ENCODE data around the gene ZNF79. TPM values are rescaled to one million over a fixed set of nuclear protein-coding genes. Genes with fewer than 3 reads are reported as not detected.

The ZNF79 gene
- total RNA-seq, 2 donors from 2014 or later = 7.3 to 12.2 TPM

- no peak for TF ChIP-seq CTCF (IDR thresholded peaks at IDR 0.05)
- H3K4me3 ChIP-seq = peak overlapping the region; percentile 96
- H3K27ac ChIP-seq = no peak overlapping the region
Observed at GRCh38 chr9:127395497-127396252, 28.5 kb upstream of the ZNF79 start.

GRCh38 chr9:127396253-127396807 lies 27.9 kb upstream of the ZNF79 start:
- Histone ChIP-seq H3K4me1 (ENCODE audit: control insufficient read depth in 1 of 2, low read depth in 2 of 2) (peaks cover 6 to 24% of the 10 kb centered on the region in 2 donors), H3K36me3 (peaks cover 11% of the 10 kb centered on the region), H3K27ac (peak overlapping the region in 1 of 2 donors; percentile 33), H3K9me3 (no peaks in the 10 kb centered on the region), H3K4me3 (peak overlapping the region; percentile 96), H3K27me3 (replicated peaks; ENCODE audit: insufficient read depth) (no peaks in the 10 kb centered on the region)
- no peak for TF ChIP-seq CTCF (IDR thresholded peaks at IDR 0.05)
- ATAC-seq (ENCODE audit: insufficient number of reproducible peaks, low FRiP score, low read depth) (no peak), DNase-seq (ENCODE audit: low spot score) (no peak)

More at GRCh38 chr9:127395497-127396252, 28.5 kb upstream of the ZNF79 start:
- ATAC-seq (ENCODE audit: insufficient number of reproducible peaks, low FRiP score, low read depth) = no peak
- peaks cover 6 to 24% of the 10 kb centered on the region in 2 donors for H3K4me1 ChIP-seq (ENCODE audit: control insufficient read depth in 1 of 2, low read depth in 2 of 2)
- no peaks in the 10 kb centered on the region for H3K27me3 ChIP-seq (replicated peaks; ENCODE audit: insufficient read depth)
- no peaks in the 10 kb centered on the region for H3K9me3 ChIP-seq
- DNase-seq (ENCODE audit: low spot score) = no peak
- peaks cover 11% of the 10 kb centered on the region for H3K36me3 ChIP-seq

DNA sequence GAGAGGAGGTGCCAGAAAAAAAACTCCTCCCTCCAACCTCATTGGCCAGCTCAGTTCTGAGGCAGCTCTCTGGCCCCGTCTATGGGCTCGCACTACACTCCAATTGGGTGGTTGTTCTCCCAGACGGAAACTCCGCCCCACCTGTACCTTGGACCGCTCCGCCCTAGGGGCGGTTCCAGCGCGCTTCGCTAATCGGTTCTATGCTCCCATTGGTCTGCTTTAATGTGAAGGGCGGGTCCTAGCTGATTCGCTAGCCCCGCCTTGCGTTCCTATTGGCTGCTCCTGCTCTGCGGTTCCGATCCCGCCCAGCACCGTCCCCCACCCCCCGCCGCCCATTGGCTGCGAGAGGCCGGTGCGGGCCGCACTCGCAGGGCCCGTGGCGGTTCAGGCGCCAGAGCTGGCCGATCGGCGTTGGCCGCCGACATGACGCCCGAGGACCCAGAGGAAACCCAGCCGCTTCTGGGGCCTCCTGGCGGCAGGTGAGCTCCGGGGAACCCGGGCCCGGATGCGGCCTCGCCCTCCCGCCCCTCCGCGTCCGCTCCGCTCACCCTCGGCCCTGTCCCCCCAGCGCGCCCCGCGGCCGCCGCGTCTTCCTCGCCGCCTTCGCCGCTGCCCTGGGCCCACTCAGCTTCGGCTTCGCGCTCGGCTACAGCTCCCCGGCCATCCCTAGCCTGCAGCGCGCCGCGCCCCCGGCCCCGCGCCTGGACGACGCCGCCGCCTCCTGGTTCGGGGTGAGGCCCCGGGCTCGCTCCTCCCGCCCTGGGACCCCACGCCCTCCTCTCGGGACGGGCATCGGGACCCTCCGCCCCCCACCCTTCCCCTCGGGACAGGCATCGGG lies 27.2 kb upstream of the ZNF79 start, which contains the start of gene SLC2A8:
SLC2A8 (plus strand) TSS at position 362 of the 838 bp plus-strand sequence; CDS start at position 424, 62 bp downstream.
- peaks cover 10% of the 10 kb centered on the region for H3K36me3 ChIP-seq
- no peaks in the 10 kb centered on the region for H3K9me3 ChIP-seq
- ATAC-seq (ENCODE audit: insufficient number of reproducible peaks, low FRiP score, low read depth) (peak; percentile 99), DNase-seq (ENCODE audit: low spot score) (peak; percentile 96)
- H3K4me3 ChIP-seq = peak within 1 kb of the TSS; percentile 96
- peaks cover 6 to 24% of the 10 kb centered on the region in 2 donors for H3K4me1 ChIP-seq (ENCODE audit: control insufficient read depth in 1 of 2, low read depth in 2 of 2)
- peak; percentile 30 for TF ChIP-seq CTCF (IDR thresholded peaks at IDR 0.05)
- no peaks in the 10 kb centered on the region for H3K27me3 ChIP-seq (replicated peaks; ENCODE audit: insufficient read depth)
- peak within 1 kb of the TSS; percentile 88 to 89 for H3K27ac ChIP-seq

GRCh38 chr9:127397646-127398274 lies 26.4 kb upstream of the ZNF79 start:
- peaks cover 5% of the 10 kb centered on the region for H3K36me3 ChIP-seq
- no peaks in the 10 kb centered on the region for H3K9me3 ChIP-seq
- H3K27me3 ChIP-seq (replicated peaks; ENCODE audit: insufficient read depth) = no peaks in the 10 kb centered on the region
- peak; percentile 51 for TF ChIP-seq CTCF (IDR thresholded peaks at IDR 0.05)
- no peak for DNase-seq (ENCODE audit: low spot score)
- H3K4me3 ChIP-seq = peak overlapping the region; percentile 96
- ATAC-seq (ENCODE audit: insufficient number of reproducible peaks, low FRiP score, low read depth) = no peak
- peaks cover 6 to 24% of the 10 kb centered on the region in 2 donors for H3K4me1 ChIP-seq (ENCODE audit: control insufficient read depth in 1 of 2, low read depth in 2 of 2)
- H3K27ac ChIP-seq = peak overlapping the region; percentile 88 to 89
